Epithelial cell of esophagus (primary cell): ENCODE data around the gene CACHD1.

Experiments used
- DNase-seq: peaks from one replicate; pipeline ENCODE4 v3.0.0; 2010; ENCODE audit warnings: low read depth
- H3K4me3 ChIP-seq: 2 replicates; pipeline ENCODE4 v1.5.1; 2011; ENCODE audit warnings: mild to moderate bottlenecking, low read length, control low read depth
- TF ChIP-seq, protein P1 (sequence below): IDR thresholded peaks from 2 replicates; pipeline ENCODE4 v1.5.1; 2011; ENCODE audit warnings: low read depth, mild to moderate bottlenecking, low read length, control low read depth, inconsistent platforms; ENCODE audit not compliant: insufficient read depth; ENCODE audit errors: missing control alignments

CACHD1 gene

DNA sequence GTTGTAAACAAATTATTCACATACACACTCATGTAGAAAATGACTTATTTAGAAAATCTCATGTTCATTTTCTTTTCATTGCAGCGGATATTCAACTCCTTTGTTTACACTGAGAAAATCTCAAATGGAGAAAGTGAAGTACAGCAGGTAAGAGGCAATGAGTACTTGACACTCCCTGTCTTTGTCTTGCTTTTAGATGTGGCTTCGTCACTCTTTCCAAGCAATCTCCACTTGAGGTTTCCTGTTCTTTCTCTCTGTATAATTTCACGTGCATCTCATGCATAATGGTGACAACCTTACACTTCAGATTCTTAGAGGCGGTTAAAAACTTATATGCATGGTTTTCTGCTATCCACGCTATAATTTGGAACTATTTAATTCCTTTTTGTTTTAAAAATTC, 80.6 kb downstream of the CACHD1 start:
- H3K4me3 ChIP-seq: no peak overlapping the region
- TF ChIP-seq, protein P1, sequence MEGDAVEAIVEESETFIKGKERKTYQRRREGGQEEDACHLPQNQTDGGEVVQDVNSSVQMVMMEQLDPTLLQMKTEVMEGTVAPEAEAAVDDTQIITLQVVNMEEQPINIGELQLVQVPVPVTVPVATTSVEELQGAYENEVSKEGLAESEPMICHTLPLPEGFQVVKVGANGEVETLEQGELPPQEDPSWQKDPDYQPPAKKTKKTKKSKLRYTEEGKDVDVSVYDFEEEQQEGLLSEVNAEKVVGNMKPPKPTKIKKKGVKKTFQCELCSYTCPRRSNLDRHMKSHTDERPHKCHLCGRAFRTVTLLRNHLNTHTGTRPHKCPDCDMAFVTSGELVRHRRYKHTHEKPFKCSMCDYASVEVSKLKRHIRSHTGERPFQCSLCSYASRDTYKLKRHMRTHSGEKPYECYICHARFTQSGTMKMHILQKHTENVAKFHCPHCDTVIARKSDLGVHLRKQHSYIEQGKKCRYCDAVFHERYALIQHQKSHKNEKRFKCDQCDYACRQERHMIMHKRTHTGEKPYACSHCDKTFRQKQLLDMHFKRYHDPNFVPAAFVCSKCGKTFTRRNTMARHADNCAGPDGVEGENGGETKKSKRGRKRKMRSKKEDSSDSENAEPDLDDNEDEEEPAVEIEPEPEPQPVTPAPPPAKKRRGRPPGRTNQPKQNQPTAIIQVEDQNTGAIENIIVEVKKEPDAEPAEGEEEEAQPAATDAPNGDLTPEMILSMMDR: no peak
- peak; percentile 37 for DNase-seq

DNA sequence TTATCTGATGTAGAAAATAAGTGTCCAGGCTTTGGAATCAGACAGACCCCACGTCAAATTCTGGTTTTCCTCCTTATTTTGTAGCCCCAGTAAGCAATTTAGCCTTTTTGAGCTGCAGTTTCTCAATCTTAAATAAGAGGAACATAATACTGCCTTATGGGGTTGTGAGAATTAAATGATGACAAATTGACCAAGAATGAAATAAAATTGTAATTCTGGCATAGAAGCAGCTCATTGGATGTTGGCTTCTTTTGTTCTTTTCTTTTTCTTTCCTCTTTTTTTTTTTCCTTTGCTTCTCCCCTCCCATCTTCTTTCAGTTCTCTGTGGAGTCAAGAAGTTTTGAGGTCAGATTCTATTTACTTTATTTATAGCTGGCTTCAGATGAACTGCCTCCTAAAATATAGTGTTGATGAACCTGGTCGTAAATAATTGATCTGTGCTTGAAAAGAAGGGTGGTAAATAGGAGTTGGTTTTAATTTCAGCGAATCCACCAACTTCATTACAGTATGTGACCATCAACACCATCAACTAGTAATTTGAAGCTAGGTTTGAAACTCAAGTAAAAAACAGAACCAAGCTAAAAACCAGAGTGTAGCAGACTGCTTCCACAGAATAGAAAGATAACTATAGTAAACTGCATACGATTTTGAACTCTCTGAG, 81.1 kb downstream of the CACHD1 start:
- DNase-seq: no peak

DNA sequence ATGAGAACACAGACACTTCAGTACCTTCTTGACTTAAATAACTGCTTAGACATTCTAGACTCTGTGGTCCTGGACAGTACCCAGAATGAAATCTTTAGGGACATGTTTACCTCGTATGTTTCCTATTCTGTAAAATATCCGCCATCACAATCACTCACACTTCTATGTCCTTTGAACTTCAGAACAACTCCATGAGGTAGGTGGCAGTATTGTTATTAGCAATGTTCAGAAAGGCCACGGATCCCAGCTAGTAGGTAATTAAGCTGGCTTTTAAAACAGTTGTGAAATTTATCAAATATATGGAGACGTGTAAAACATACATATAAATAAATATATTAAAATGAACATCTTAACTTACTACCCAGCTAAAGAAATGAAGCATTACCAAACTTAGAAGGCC, 83.4 kb downstream of the CACHD1 start:
- TF ChIP-seq, protein P1: no peak
- no peak overlapping the region for H3K4me3 ChIP-seq
- peak; percentile 15 for DNase-seq

More for the DNA sequence above, 81.1 kb downstream of the CACHD1 start:
- TF ChIP-seq, protein P1: no peak
- H3K4me3 ChIP-seq: no peak overlapping the region

DNA sequence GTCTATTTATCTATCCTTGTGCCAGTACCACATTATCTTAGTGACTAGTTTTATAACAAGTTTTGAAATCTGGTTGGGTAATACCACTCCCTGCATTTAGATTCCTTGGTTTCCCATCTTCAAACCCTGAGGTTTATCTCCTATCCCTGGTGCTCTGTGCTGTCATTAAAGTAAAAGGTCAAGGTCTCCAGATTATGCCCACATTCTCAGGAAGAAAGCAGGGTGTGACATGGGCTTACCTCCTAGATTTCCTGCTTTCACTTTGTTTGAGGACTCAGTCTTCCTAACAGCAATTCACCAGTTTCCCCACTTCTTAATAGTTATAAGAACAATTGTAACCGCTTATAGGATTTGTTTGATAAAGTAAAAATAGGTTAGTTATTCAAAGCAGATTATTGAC, 86.0 kb downstream of the CACHD1 start:
- H3K4me3 ChIP-seq: no peak overlapping the region
- no peak for DNase-seq
- TF ChIP-seq, protein P1: no peak

DNA sequence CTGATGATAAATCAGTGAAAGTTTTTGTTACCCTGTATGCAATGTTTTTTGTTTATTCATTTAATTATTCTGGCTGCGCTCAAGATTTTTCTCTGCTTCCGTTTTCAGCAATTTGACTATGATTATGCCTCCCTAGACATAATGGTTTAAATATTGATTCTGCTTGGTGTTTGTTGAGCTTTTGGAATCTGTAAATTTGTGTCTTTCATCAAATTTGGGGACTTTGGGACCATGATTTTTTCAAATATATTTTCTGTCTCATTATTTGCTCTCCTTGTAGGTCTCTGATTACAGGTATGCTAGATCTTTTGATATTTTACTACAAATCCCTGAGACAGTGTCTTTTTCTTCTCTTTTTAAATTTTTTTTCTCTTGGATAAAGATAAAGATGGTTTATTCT, 92.1 kb downstream of the CACHD1 start:
- H3K4me3 ChIP-seq: no peak overlapping the region
- no peak for DNase-seq
- TF ChIP-seq, protein P1: no peak

DNA sequence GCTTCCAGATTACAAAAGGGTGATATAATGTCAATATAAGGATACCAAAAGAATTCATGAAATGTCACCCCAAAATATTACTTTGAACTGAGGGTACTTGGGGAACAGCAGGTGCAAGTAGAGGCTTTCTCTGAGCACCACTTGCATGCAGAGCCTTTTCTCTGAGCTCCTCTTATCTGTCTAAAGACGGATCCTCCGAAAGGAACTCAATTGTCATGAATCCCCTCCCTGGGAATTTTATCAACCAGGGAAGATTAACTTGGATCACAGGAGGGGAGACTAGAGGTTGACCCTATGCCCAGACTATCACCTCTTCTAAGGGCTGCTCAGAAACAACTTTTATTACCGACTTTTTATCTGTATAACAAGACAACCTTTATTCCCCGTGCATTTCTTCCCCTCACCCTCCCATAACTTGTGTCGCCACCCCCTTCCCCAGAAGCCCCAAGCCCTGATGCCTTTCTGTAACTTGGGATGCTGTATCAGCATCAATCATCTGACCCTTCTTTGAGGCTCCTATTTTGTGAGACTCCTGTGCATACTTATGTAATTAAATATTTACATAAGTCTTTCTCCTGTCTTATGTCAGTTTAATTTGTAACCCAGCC, 94.1 kb downstream of the CACHD1 start:
- DNase-seq: no peak
- no peak overlapping the region for H3K4me3 ChIP-seq
- TF ChIP-seq, protein P1: no peak

DNA sequence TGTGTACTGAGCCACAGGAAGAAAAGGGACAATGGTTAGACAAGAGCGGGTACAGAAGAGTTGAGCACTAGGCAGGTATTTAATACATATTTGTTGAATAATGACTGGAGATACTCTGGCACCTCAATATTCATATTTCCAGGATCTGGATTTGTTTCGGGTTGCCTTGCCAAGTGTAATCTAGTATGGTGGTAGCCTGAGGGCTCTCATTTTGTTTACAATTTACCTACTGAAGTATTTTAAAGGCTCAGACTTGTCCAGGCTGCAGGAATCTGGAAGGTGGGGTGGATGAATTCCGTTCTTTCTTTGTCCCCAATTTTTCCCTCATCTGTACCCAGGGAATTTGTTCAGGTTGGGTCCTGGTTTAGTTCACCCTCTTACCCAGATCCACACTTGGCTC, 95.0 kb downstream of the CACHD1 start:
- H3K4me3 ChIP-seq: no peak overlapping the region
- TF ChIP-seq, protein P1: no peak
- peak; percentile 69 for DNase-seq
